Nephron progenitor cell (in vitro differentiated cells): ENCODE results near the gene ZNF17.
"Not testable (repeated sequence)": the region's sequence is repeated elsewhere in the genome, so short reads cannot be mapped to it uniquely, and the experiment has no call there.

Source experiments
- DNase-seq: peaks from one replicate; pipeline ENCODE4 v3.0.0; 2021
- H3K27ac Mint-ChIP-seq: 2 replicates; pipeline ENCODE4 v1.8.0; 2021; ENCODE audit warnings: mild to moderate bottlenecking, moderate library complexity, mixed read lengths
- H3K27me3 Mint-ChIP-seq: 2 replicates; pipeline ENCODE4 v1.8.0; 2021; ENCODE audit warnings: mild to moderate bottlenecking, low read depth, mixed read lengths; ENCODE audit not compliant: poor library complexity
- H3K36me3 Mint-ChIP-seq: 2 replicates; pipeline ENCODE4 v1.8.0; 2021; ENCODE audit warnings: low read depth, mixed read lengths
- H3K4me1 Mint-ChIP-seq: 2 replicates; pipeline ENCODE4 v1.8.0; 2021; ENCODE audit warnings: mixed read lengths
- H3K4me3 Mint-ChIP-seq: 2 replicates; pipeline ENCODE4 v1.8.0; 2021; ENCODE audit warnings: mild to moderate bottlenecking, moderate library complexity, mixed read lengths
- H3K9me3 Mint-ChIP-seq: 2 replicates; pipeline ENCODE4 v1.8.0; 2021; ENCODE audit warnings: mild to moderate bottlenecking, moderate library complexity, mixed read lengths
- CTCF ChIP-seq: fragments of 200-600 bp; sonication (generic); IDR thresholded peaks from 2 replicates; pipeline ENCODE4 v1.5.0; 2021; ENCODE audit warnings: antibody characterized with exemption

ZNF17 gene

GRCh38 chr19:57374179-57374578 is 36.8 kb upstream of the ZNF17 start:
- Mint-ChIP-seq H3K9me3 (peaks cover 66% of the 10 kb centered on the region), H3K4me3 (no peak overlapping the region), H3K36me3 (peaks cover 91% of the 10 kb centered on the region), H3K4me1 (no peaks in the 10 kb centered on the region), H3K27me3 (no peaks in the 10 kb centered on the region), H3K27ac (no peak overlapping the region)
- no peak for TF ChIP-seq CTCF
- no peak for DNase-seq

GRCh38 chr19:57374647-57375046 is 36.3 kb upstream of the ZNF17 start:
- peaks cover 71% of the 10 kb centered on the region for H3K9me3 Mint-ChIP-seq
- H3K4me1 Mint-ChIP-seq, H3K27ac Mint-ChIP-seq, H3K4me3 Mint-ChIP-seq, H3K27me3 Mint-ChIP-seq, DNase-seq: not testable (repeated sequence)
- peaks cover 96% of the 10 kb centered on the region for H3K36me3 Mint-ChIP-seq

- peaks cover 80% of the 10 kb centered on the region for H3K9me3 Mint-ChIP-seq
- no peak overlapping the region for H3K4me3 Mint-ChIP-seq
- TF ChIP-seq CTCF: no peak
- no peaks in the 10 kb centered on the region for H3K4me1 Mint-ChIP-seq
- H3K27me3 Mint-ChIP-seq: peaks cover 5% of the 10 kb centered on the region
- DNase-seq: no peak
- H3K36me3 Mint-ChIP-seq: peaks cover 88% of the 10 kb centered on the region
- no peak overlapping the region for H3K27ac Mint-ChIP-seq
These were observed 34.8 kb upstream of the ZNF17 start for GRCh38 chr19:57376151-57376550.

- Mint-ChIP-seq H3K4me1 (no peaks in the 10 kb centered on the region), H3K36me3 (peaks cover 73% of the 10 kb centered on the region), H3K27me3 (peaks cover 7% of the 10 kb centered on the region), H3K27ac (no peak overlapping the region), H3K4me3 (no peak overlapping the region), H3K9me3 (peaks cover 79% of the 10 kb centered on the region)
- no peak for DNase-seq
- TF ChIP-seq CTCF: no peak
These were observed 33.3 kb upstream of the ZNF17 start for GRCh38 chr19:57377498-57378146.

- Mint-ChIP-seq H3K4me3 (no peak overlapping the region), H3K27ac (no peak overlapping the region)
These were observed 30.0 kb upstream of the ZNF17 start for GRCh38 chr19:57380923-57381322.

GRCh38 chr19:57382806-57383488 is 28.0 kb upstream of the ZNF17 start:
- H3K27me3 Mint-ChIP-seq: peaks cover 43% of the 10 kb centered on the region
- no peak for DNase-seq
- no peak overlapping the region for H3K4me3 Mint-ChIP-seq
- no peak for TF ChIP-seq CTCF
- peaks cover 30% of the 10 kb centered on the region for H3K9me3 Mint-ChIP-seq
- H3K4me1 Mint-ChIP-seq: no peaks in the 10 kb centered on the region
- H3K36me3 Mint-ChIP-seq: peaks cover 20% of the 10 kb centered on the region
- H3K27ac Mint-ChIP-seq: no peak overlapping the region

More at GRCh38 chr19:57380923-57381322, 30.0 kb upstream of the ZNF17 start:
- H3K27me3 Mint-ChIP-seq: peaks cover 25% of the 10 kb centered on the region
- no peak for DNase-seq
- H3K36me3 Mint-ChIP-seq: peaks cover 40% of the 10 kb centered on the region
- TF ChIP-seq CTCF: no peak
- no peaks in the 10 kb centered on the region for H3K4me1 Mint-ChIP-seq
- H3K9me3 Mint-ChIP-seq: peaks cover 47% of the 10 kb centered on the region
